GM21360 (cell line): Measurements from ENCODE around the gene RIN3.

Source experiments
- ATAC-seq: cut with Tn5 transposase; IDR thresholded peaks from one replicate; pipeline ENCODE4 v1.9.1; 2021; ENCODE audit warnings: mild to moderate bottlenecking, moderate library complexity; ENCODE audit not compliant: unreplicated experiment

Gene RIN3, protein sequence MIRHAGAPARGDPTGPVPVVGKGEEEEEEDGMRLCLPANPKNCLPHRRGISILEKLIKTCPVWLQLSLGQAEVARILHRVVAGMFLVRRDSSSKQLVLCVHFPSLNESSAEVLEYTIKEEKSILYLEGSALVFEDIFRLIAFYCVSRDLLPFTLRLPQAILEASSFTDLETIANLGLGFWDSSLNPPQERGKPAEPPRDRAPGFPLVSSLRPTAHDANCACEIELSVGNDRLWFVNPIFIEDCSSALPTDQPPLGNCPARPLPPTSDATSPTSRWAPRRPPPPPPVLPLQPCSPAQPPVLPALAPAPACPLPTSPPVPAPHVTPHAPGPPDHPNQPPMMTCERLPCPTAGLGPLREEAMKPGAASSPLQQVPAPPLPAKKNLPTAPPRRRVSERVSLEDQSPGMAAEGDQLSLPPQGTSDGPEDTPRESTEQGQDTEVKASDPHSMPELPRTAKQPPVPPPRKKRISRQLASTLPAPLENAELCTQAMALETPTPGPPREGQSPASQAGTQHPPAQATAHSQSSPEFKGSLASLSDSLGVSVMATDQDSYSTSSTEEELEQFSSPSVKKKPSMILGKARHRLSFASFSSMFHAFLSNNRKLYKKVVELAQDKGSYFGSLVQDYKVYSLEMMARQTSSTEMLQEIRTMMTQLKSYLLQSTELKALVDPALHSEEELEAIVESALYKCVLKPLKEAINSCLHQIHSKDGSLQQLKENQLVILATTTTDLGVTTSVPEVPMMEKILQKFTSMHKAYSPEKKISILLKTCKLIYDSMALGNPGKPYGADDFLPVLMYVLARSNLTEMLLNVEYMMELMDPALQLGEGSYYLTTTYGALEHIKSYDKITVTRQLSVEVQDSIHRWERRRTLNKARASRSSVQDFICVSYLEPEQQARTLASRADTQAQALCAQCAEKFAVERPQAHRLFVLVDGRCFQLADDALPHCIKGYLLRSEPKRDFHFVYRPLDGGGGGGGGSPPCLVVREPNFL

DNA sequence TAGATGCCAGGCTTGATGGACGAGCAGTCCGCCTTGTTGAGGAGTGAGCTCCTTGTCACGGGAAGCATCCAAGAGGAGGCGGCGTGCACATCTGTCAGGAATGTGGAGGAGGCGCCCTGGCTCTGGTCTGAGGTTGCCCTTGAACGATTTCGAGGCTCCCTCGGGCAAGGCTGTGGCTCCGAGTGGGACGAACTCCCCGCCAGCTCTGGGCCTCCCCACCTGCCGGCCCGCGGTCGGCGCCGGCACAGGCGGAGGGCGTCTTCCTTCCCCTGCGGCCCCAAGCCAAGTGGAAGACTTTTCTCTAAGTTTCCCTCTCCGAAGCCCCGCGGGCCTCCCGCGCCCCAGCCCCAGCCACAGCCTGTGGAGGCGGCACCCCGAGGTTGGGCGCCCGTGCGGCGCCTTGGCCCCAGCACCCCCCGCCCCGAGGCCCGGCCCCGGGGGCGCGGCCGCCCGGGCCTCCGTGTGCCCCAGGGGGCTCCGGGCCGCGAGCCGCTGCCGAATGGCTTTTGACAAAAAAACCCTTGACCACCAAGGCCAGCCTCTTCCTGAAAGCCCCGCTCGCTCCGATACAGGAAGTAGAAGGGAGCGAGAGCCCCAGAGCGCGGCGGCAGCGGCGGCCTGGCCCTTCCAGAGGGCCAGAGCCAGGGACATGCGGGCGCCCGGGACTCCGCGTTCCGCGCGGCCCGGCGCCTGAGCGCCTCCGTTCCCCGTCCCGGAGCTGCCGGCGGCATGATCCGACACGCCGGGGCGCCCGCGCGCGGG is at the start of gene RIN3:
RIN3 (plus strand) TSS at position 578 of the 762 bp plus-strand sequence; CDS start at position 730, 152 bp downstream.
- no peak for ATAC-seq

DNA sequence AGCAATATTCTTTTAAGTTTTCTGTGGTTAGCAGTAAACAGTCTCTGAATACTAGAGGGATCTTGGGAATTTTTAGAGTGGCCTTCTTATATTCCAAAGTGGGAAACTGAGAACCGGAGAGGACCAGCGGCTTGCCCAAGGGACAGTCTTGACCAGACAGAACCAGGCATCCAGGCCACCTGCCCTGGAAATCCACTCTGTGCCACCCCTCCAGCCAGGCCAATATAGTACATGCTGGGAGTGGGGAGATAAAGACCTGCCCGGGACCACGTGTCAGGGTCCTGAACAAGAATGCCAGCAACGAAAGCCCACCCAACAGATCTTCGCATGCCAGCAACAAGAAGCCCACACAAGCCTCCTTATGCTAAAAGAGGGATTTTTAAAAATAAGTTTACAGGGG is 49.4 kb upstream of the RIN3 start:
- ATAC-seq, result no peak

DNA sequence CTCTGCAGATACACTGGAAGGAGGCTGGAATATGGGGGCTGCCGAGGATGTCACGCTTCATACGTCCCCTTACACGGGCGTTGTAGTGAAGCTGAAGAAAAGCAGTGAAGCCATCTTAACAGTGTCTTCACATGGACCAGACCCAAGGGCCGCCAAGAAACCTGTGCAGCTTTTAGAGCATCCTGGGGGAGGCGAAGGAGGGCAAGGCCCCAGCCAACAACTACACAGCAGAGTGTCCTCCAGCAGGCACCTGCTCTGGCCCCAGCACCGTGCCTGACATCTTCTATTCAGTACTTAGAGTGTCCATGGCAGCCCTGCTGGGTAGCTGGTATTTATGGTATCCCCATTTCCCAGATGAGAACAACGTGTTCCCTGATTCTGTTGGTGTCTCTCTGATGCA is 48.9 kb upstream of the RIN3 start:
- no peak for ATAC-seq

DNA sequence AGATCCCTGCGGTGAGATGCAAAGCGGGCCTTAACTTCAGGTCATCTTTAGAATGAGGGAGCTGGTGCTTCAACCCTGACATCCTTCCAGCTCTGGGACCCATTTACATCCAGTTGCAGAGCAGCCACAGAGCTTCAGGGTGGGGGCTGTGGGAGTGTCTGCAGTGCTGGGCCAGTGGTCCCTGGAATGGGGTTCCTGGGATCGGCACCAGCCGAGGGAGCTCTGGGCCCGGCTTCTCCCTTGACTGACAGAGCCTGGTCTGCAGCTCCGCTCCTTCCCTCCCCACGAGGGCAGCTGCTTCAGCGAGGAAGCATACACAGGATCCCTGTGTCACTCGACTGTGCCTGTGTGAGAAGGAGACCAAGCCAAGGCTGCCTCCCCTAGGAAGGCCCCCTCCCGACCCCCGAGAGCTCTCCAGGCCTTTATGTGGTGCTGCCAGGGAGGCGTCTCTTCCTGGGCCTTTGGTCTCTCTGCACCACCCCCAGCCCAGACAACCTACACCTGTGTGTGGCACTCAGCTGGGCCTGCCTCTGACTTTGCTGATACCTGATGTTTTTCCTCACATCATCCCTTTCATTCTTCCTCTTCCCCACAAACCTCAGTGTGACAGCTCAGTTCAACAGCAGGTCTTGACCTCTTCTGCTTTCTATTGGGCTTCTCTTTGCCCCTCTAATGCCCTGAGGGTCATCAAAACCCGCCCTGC is 48.1 kb upstream of the RIN3 start:
- ATAC-seq, result no peak

DNA sequence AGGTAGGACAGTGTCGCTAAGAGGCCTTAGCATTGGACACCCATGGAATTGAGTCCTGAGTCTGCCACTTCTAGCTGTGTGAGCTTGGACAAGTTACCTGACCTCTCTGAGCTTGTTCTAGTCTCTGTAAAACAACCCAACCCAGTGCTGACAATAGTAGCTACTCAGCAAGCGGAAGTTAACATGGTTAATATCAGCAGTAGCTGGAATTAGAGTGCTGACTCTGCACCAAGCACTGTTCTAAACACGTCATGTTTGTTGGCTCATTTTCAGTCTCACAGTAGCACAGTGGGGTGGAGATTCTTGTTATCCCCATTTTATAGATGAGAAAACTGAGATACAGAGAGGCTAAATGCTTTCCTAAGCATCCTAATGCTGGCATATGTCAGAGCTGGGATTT is 47.5 kb upstream of the RIN3 start:
- no peak for ATAC-seq

DNA sequence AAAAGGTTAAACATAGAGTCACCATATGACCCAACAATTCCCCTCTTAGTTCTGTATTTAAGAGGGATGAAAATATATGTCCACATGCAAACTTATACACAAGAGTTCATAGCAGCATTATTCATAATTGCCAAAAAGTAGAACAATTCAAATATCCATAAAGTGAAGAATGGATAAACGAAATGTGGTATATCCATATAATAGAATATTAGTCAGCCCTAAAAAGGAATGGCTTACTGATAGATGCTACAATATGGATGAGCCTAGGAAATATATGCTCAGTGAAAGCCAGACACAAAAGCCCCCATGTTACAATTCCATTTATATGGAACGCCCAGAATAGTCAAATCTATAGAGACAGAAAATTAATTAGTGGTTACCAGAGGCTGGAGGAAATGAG is 44.1 kb upstream of the RIN3 start:
- ATAC-seq, result no peak

DNA sequence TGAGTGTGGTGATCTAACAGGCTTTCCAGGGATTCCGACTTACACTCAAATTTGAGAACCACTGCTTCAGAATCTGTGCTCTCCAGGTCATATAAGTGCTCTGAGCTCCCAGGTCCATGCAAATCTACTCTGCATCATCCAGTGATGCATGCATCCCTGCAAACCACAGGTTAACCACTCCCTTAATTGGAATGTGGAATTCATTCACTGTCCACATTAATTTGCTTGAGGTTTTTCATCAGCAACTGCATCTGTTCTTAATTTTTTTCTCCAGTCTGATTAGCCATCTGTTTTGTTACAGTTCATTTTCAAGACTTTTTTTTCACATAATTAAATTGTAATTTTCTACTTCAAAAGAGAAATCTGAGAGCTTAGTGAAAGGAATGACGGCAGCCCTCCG is 43.4 kb upstream of the RIN3 start:
- no peak for ATAC-seq

DNA sequence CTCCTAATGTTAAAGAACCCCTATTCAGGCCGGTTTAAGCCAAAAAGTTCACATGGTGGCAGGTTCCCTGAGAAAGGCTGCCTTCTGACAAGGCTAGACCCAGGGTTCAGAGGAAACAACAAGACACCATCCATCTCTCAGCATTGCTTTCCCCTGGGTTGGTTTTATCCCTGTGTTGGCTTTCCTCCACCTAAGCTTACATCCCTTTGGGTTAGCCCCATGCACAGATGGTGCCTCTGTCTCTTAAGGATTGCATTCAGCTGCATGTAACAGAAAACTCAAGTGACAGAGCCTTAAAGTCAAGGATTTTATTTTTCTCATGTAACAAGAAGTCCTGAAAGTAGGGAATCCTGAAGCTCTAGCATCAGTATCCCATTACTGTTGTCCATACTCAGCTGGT is 42.8 kb upstream of the RIN3 start:
- no peak for ATAC-seq

DNA sequence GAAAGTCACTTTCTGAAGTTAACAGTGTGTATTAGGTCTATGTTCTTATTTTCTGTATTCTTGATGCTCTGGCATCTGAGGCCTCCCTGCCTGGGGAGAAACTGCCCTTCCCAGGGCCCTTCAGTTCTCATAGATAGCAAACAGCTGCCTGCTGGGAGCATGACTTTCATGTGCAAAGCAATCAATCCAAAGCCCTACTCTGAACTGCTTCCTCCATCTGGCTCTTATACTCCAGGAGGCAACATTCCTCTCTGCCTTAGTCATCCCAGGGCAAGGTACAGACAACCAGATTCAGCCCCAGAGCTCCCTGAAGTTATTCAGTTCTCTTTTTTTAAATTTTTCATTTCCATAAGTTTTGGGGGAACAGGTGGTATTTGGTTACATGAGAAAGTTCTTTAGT is 41.7 kb upstream of the RIN3 start:
- no peak for ATAC-seq

DNA sequence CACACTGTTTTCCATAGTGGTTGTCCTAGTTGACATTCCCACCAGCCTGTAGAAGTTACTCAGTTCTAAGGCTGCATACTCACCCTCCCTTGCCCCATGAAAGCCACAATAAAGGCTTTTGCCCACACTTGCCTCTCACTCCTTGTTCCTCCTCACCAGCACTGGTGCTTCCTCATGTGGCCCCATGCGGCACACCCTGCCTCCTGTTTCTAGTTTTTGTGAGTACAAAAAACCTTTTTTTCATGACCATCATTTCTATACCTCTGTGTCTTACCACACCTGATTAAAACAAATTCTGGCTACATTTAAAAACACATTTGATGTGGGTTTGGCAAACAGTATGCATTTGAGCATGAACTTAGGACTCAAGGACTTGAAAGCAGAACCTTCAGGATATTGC is 40.7 kb upstream of the RIN3 start:
- no peak for ATAC-seq

DNA sequence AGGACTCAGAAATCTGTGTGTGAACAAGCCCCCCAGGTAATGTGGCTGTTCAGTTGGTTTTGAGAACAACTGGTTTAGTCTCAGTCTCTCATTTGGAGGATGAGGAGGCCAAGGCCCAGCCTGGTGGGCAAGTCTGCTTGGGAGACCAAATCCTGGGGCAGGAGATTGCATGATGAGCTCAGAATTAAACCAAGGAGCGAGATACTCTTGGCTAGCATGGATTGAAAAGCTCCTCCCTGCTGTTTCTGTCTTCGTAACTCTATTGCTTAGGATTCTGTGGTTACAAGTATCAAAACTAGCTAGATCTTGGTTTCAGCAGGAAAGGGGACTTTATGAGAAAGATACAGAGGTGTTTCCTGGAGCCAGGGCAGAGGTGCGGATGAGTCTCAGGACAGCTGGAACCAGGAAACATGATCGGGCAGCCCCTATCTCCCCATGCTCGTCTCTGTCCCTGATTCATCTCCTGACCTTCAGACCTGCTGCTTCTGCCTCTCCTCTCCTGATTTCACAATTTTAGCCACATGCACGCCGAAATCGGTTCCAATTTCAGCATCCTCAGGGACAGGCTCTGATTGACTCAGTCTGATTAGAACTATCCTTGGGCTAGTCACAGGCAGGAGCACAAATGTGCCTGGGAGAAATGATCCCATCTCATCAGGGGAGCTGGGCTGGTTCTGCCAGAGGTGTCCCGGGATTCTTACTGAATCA is 40.2 kb upstream of the RIN3 start:
- ATAC-seq, result no peak

DNA sequence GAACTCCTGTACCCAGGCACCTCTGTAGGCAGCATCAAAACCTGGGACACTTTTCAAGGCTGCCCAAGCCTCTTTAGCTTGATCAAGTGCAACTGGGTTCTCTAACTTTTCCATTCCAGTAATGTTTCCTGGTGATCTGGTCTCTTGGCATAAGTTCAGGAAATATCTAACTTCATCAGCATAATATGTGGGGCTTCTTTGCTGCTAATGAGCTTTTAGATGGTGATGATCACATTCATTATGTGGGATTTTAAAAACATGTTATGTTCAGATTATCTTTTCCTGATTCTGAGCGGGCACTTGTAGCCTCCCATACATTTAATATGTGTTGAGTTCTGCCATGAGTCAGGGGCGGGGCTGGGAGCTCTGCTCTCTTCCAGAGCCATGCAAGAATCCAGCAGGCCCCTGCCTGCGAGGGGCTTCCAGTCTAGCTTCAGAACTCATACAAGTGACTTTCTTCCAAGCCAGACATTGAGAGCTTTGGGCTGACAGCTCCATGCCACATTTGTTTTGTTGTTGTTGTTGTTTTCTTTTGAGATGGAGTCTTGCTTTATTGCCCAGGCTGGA is 39.5 kb upstream of the RIN3 start:
- ATAC-seq, result no peak

DNA sequence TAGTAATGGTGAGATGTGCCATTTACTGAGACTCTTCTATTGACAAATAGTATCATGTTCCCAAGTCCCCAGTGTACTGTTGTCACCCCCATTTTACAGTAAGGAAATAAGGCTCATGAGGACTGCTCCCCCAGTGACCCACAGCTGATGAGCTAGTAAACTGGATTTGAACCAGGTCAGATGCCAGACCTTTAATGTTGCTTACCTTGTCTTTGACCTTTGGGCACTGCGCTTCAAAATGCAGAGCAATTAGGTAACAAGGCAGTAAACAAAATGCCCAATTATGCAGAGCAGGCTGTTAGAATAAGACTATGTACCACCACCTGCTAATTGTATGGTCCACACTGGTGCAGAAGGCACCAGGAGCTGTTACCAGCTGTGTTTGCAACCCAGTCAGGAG is 38.5 kb upstream of the RIN3 start:
- no peak for ATAC-seq

DNA sequence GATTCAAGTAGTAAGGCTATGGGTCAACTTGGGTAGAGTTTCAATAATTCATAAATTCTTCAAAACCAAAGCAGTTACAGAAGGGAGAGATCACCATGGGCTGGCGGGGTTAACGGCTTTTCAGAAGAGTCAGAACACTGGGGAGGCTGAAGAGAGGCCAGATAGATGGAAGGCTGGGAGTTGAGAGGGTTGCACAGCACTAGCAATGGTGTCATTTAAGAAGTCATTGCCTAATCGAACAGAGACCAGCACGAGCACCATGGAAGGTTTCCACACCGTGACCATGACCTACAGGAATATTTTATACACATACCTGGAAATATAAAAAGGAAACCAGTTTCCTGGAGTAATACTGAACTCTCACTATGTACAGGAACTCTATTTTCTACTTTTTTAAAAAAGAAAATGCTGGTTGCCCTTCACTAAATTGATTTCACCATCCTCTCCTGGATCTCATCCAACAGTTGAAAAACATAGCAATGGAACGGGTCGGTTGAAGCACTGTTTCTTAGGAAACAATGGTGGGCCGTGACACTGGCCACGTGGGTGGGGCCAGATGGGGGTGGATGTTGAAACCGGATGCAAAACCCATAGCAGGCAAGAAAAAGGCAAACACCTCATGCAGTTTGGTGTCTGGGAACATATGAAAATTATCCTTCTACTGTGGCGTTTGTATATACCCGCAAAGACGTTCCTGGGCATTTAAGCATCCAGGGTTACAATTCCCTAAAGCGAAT is 38.0 kb upstream of the RIN3 start:
- ATAC-seq, result no peak

DNA sequence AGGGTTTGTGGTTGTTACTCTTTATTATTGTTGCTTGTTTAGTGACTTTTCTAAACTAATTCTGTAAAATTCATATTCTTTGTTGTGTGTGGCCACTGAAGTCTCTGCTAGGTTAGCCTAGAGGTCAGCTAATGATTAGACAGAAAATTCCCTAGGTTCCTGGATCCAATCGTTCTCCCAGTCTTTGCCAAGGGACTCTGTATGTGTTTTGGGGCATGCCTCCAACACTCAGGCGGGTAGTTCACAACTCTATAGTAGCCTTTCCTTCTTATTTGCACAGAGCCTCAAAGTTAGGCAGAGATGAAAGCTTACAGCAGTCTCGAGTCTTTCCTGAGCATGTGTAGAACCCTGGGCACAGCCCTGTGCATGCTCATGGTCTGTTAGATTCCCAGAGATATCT is 32.7 kb upstream of the RIN3 start:
- ATAC-seq, result no peak

DNA sequence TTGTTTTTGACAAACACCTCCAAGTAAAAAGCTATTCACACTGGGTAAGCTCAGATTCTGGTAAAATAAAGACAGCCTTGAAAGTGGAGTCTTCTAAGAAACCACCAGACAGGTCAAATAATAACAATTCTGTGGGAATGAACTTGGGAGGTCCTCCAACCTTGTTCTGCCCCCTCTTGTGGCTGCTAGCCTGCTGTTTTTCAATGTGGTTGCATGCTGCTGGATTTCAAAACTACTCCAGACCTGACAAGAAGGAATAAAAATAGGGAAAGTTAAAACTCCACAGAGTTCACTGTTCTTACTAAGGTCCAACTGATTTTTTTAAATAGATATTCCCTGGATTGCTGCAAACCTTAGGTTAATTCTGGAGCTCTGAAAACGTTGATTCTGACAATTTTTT is 32.2 kb upstream of the RIN3 start:
- ATAC-seq, result no peak

DNA sequence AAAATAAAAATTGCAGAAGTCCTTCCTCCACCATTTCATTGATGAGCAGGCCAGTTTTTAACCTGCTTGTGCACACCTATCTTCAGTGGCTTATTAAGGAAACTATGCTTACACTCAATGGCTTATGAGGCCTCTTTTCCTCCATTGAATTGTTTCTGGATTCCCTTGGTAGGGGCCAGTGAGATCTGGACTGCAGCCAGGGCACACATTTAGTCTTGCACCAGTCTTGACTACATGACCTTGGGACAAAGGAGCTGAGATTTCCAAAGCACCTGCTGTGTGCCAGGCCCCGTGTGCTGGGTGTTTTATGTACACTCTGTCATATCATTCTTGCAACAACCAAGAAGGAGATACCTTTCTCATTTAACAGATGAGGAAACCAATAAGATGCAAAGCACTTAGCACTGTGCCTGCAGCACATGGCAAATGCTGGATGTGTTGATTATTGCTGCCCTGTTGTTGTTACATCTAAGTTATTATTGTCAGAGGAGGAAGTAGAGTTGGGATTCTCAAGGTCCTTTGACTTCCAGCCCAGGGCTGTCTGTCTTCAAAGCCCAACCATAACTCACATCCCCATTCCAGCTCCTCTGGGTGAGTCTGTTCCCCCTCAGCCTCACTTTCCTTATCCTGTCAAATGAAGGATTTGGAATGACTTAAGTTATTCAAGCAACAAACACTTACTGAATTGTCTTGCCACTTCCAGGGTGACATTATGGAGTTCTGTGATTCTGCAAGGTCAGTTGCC is 31.6 kb upstream of the RIN3 start:
- ATAC-seq, result no peak

DNA sequence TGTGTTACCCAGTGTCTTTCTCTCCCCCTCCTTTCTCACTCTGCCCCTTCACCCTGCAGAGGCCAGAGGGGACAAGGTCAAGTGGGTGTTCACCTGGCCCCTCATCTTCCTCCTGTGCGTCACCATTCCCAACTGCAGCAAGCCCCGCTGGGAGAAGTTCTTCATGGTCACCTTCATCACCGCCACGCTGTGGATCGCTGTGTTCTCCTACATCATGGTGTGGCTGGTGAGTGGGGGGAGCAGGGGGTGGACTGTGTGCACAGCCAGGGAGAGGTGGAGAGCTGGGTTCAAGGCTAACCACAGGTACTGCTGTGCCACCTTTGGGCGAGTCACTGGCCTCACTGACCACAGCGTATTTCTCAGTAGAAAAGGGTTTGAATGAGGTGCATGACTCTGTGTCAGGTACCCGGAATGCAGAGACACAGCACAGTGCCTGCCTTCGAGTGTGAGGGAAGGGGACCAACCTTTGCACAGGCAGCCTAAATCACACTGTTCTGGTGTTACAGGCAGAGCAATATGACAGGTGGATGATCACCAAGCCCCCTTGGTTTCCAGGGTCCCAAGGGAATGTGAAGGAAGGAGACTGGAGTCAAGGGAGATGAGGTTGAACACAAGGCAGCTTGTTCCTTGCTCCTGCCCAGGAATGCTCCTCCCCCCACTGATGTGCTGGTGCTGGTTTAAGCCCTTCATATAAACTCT is 30.8 kb upstream of the RIN3 start:
- no peak for ATAC-seq
